CD4-positive, CD25-positive, alpha-beta regulatory T cell (primary cell): ENCODE results near the gene FAM83F. TPM values are rescaled to one million over a fixed set of nuclear protein-coding genes. Genes with fewer than 3 reads are reported as not detected.
A peak's percentile ranks its signal among the peaks of the same experiment; 100 is the strongest.

Source experiments
- ATAC-seq, 2 donors: fragments of 150-1000 bp; cut with Tn5 transposase; one replicate each; pipeline ENCODE4 v1.10.0; 2021; ENCODE audit warnings: low read depth in 2 of 2, moderate number of reproducible peaks in 2 of 2, moderate library complexity in 1 of 2
- DNase-seq, 3 donors: peaks; one replicate each; pipeline versions ENCODE4 v3.0.0 to v3.0.0-alpha.2; 2012 to 2022; ENCODE audit warnings: mixed read lengths in 1 of 3
- H3K27ac ChIP-seq: one replicate; pipeline ENCODE4 v1.7.0; 2013; ENCODE audit warnings: mild to moderate bottlenecking, low read length; ENCODE audit not compliant: insufficient read depth, poor library complexity, severe bottlenecking
- H3K27me3 ChIP-seq: one replicate; pipeline ENCODE4 v1.7.0; 2013; ENCODE audit warnings: low read length; ENCODE audit not compliant: control insufficient read depth, insufficient read depth
- H3K36me3 ChIP-seq: one replicate; pipeline ENCODE4 v1.7.0; 2013; ENCODE audit warnings: mild to moderate bottlenecking, low read length, moderate library complexity; ENCODE audit not compliant: control insufficient read depth, insufficient read depth
- H3K4me1 ChIP-seq: 2 replicates; pipeline ENCODE4 v1.7.0; 2013; ENCODE audit warnings: mild to moderate bottlenecking, low read length; ENCODE audit not compliant: insufficient read depth, control insufficient read depth, poor library complexity, severe bottlenecking
- H3K4me3 ChIP-seq: one replicate; pipeline ENCODE4 v1.7.0; 2013; ENCODE audit warnings: low read depth, mild to moderate bottlenecking, low read length, moderate library complexity
- H3K9me3 ChIP-seq, 2 experiments: 1 replicate in 1 of 2; 2 replicates in 1 of 2; pipeline ENCODE4 v1.7.0; 2013; ENCODE audit warnings: low read length in 2 of 2, mild to moderate bottlenecking in 1 of 2, moderate library complexity in 1 of 2; ENCODE audit not compliant: control insufficient read depth in 2 of 2
- H3K27ac Mint-ChIP-seq, 3 donors: one replicate each; pipeline ENCODE4 v1.8.0; 2020 to 2022; ENCODE audit warnings: mild to moderate bottlenecking in 3 of 3, mixed read lengths in 3 of 3, moderate library complexity in 2 of 3
- H3K27me3 Mint-ChIP-seq: one replicate; pipeline ENCODE4 v1.8.0; 2022; ENCODE audit warnings: mild to moderate bottlenecking, mixed read lengths
- H3K36me3 Mint-ChIP-seq: one replicate; pipeline ENCODE4 v1.8.0; 2020; ENCODE audit warnings: mixed read lengths
- H3K4me1 Mint-ChIP-seq, 4 donors: one replicate each; pipeline ENCODE4 v1.8.0; 2020 to 2022; ENCODE audit warnings: mixed read lengths in 4 of 4, mild to moderate bottlenecking in 1 of 4
- H3K4me3 Mint-ChIP-seq, 4 donors: one replicate each; pipeline ENCODE4 v1.8.0; 2020 to 2022; ENCODE audit warnings: mild to moderate bottlenecking in 4 of 4, mixed read lengths in 4 of 4, moderate library complexity in 3 of 4
- H3K9me3 Mint-ChIP-seq, 7 donors: one replicate each; pipeline ENCODE4 v1.8.0; 2020 to 2022; ENCODE audit warnings: mixed read lengths in 7 of 7, mild to moderate bottlenecking in 3 of 7, moderate library complexity in 2 of 7
- polyA plus RNA-seq, 4 donors: library from polyadenylated mRNA; unstranded; fragments of 300-500 nt; fragmentation: Illumina TruSeq; gene quantifications; one replicate each; pipeline ENCODE4 v1.2.3, GENCODE V29; 2021
- total RNA-seq: library from RNA; stranded (reverse); gene quantifications from one replicate; pipeline ENCODE4 v1.2.3, GENCODE V29; 2022

The FAM83F gene
- total and polyA plus RNA-seq, 5 donors from 2014 or later: 0.01 to 3.2 (median 0.04) TPM; not detected in 1

DNA sequence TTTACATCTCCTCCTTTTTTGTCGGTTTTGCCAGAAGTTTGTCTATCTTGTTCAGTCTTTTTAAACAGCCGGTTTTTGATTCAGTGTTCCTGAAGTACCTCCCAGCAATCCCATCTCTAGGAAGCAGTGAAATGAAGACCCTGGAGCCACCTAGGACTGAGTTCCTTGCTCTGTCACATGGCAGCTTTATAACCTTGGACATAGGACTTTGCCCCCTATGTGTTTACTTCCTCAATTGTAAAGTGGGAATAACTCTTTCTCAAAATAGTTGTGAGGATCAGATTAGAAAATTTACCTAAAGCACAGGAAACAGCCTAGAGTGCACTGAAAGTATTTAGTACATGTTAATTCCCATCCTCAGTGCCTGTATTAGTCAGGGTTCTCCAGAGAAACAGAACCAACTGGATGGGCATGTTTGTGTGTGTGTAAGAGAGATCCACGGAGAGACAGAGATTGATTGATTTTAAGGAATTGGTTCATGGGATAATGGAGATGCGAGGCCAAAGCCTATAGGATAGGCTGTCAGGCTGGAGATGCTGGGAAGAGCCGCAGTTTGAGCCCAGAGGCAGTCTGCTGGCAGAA, 20.0 kb downstream of the FAM83F start:
- peaks cover 0 to 3% (median 0%) of the 10 kb centered on the region in 7 donors for H3K9me3 Mint-ChIP-seq
- H3K9me3 ChIP-seq: no peaks in the 10 kb centered on the region
- H3K4me1 Mint-ChIP-seq: peaks cover 0 to 10% (median 6%) of the 10 kb centered on the region in 4 donors

DNA sequence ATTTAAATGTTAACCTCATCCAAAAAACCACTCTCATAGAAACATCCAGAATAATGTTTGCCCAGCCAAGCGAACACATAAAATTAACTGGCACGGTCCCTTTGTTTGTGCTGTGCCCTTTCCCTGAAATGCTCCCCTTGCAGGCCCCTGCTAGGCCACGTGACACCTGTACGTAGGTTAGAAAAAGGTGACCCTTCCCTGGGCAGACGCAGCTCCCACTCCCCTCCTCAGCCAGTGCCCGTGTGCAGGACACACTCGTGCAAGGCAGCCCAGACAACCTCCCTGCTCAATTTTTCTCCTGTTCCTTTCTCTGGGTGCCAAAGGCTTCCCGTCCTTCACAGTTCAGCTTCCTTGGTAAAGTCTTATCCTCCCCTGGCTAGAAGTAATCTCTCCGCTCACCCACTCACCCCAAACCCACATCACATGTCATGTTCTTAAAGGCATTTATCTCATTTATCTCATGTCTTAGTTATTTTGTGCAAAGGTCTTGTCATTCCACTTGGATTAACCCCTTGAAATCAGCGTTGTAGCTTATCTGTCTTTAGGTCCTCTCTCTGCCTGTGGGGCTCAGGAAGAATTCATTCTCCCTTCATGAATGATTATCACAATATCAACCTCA, 20.7 kb downstream of the FAM83F start:
- Mint-ChIP-seq H3K4me3 (no peak overlapping the region), H3K27ac (peak overlapping the region in 1 of 3 donors; percentile 54), H3K4me1 (peaks cover 0 to 7% (median 2%) of the 10 kb centered on the region in 4 donors), H3K36me3 (no peaks in the 10 kb centered on the region), H3K27me3 (peaks cover 26% of the 10 kb centered on the region), H3K9me3 (peaks cover 0 to 3% (median 0%) of the 10 kb centered on the region in 7 donors)
- ATAC-seq: no peak
- H3K27ac ChIP-seq: no peak overlapping the region
- no peaks in the 10 kb centered on the region for H3K9me3 ChIP-seq
- H3K4me3 ChIP-seq: no peak overlapping the region
- no peaks in the 10 kb centered on the region for H3K27me3 ChIP-seq
- H3K36me3 ChIP-seq: no peaks in the 10 kb centered on the region
- no peaks in the 10 kb centered on the region for H3K4me1 ChIP-seq
- DNase-seq: no peak

More for the DNA sequence above, 20.0 kb downstream of the FAM83F start:
- no peak overlapping the region for H3K4me3 Mint-ChIP-seq
- no peak for ATAC-seq
- Histone ChIP-seq H3K4me3 (no peak overlapping the region), H3K36me3 (no peaks in the 10 kb centered on the region), H3K27me3 (no peaks in the 10 kb centered on the region), H3K4me1 (no peaks in the 10 kb centered on the region), H3K27ac (no peak overlapping the region)
- no peaks in the 10 kb centered on the region for H3K36me3 Mint-ChIP-seq
- H3K27ac Mint-ChIP-seq: no peak overlapping the region
- H3K27me3 Mint-ChIP-seq: peaks cover 28% of the 10 kb centered on the region
- no peak for DNase-seq

DNA sequence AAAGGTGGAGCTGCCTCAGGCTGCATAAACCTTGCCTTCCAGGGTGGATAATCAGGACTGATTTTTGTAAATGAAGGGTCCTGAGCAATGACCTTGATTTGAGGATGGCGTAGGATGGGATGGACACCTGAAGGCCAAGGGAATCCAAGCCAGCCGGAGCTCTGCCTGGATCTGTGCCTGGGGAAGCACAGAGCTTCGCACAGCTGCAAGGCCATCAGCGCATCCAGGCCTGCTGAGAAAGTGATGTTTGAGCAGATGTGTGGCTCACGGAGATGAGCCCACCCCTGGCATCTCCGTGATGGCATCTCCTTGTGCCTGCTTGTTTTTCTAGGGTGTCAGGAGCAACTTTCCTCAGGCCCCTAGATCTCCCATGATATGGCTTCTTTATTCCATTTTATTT, 23.3 kb downstream of the FAM83F start:
- Mint-ChIP-seq H3K4me1 (peaks cover 0 to 4% (median 0%) of the 10 kb centered on the region in 4 donors), H3K27me3 (peaks cover 16% of the 10 kb centered on the region), H3K4me3 (no peak overlapping the region), H3K27ac (no peak overlapping the region), H3K36me3 (no peaks in the 10 kb centered on the region), H3K9me3 (peaks cover 0 to 3% (median 0%) of the 10 kb centered on the region in 7 donors)
- ATAC-seq (no peak), DNase-seq (no peak)
- Histone ChIP-seq H3K4me1 (no peaks in the 10 kb centered on the region), H3K27ac (no peak overlapping the region), H3K27me3 (no peaks in the 10 kb centered on the region), H3K9me3 (no peaks in the 10 kb centered on the region), H3K36me3 (no peaks in the 10 kb centered on the region), H3K4me3 (no peak overlapping the region)

DNA sequence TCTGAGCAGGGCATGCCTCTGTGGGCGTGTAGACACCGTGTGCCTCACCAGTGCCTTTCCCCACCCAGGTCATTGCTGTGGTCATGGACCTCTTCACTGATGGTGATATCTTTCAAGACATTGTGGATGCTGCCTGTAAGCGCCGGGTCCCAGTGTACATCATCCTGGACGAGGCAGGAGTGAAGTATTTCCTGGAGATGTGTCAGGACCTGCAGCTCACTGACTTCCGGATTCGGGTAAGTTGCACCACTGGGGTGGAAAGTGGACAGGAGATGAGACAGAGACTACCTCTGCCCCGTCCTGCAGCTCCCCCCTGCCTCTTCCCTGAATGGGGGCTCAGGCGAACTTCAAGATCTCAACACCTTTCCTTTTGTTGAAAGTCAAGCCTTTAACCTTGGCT, 24.3 kb downstream of the FAM83F start:
- H3K27me3 Mint-ChIP-seq: peaks cover 13% of the 10 kb centered on the region
- DNase-seq (no peak), ATAC-seq (no peak)
- no peak overlapping the region for H3K27ac Mint-ChIP-seq
- no peaks in the 10 kb centered on the region for H3K36me3 ChIP-seq
- no peaks in the 10 kb centered on the region for H3K4me1 ChIP-seq
- H3K4me3 ChIP-seq: no peak overlapping the region
- no peak overlapping the region for H3K4me3 Mint-ChIP-seq
- peaks cover 0 to 3% (median 0%) of the 10 kb centered on the region in 7 donors for H3K9me3 Mint-ChIP-seq
- H3K9me3 ChIP-seq: no peaks in the 10 kb centered on the region
- peaks cover 0 to 4% (median 0%) of the 10 kb centered on the region in 4 donors for H3K4me1 Mint-ChIP-seq
- no peak overlapping the region for H3K27ac ChIP-seq
- no peaks in the 10 kb centered on the region for H3K36me3 Mint-ChIP-seq
- no peaks in the 10 kb centered on the region for H3K27me3 ChIP-seq

GRCh38 chr22:40020956-40021355, 26.2 kb downstream of the FAM83F start:
- Mint-ChIP-seq H3K27ac (no peak overlapping the region), H3K9me3 (no peaks in the 10 kb centered on the region), H3K36me3 (no peaks in the 10 kb centered on the region), H3K4me3 (no peak overlapping the region), H3K27me3 (peaks cover under 1% of the 10 kb centered on the region), H3K4me1 (peaks cover 0 to 5% (median 0%) of the 10 kb centered on the region in 4 donors)
- no peak overlapping the region for H3K4me3 ChIP-seq
- H3K4me1 ChIP-seq: peaks cover 4% of the 10 kb centered on the region
- H3K36me3 ChIP-seq: no peaks in the 10 kb centered on the region
- no peaks in the 10 kb centered on the region for H3K9me3 ChIP-seq
- H3K27ac ChIP-seq: no peak overlapping the region
- DNase-seq: no peak
- no peak for ATAC-seq
- H3K27me3 ChIP-seq: no peaks in the 10 kb centered on the region

- H3K27ac ChIP-seq: no peak overlapping the region
- H3K27me3 ChIP-seq: no peaks in the 10 kb centered on the region
- peaks cover 4% of the 10 kb centered on the region for H3K4me1 ChIP-seq
- Mint-ChIP-seq H3K4me3 (no peak overlapping the region), H3K27ac (no peak overlapping the region), H3K36me3 (no peaks in the 10 kb centered on the region), H3K27me3 (no peaks in the 10 kb centered on the region), H3K9me3 (no peaks in the 10 kb centered on the region), H3K4me1 (peaks cover 0 to 5% (median 0%) of the 10 kb centered on the region in 4 donors)
- H3K4me3 ChIP-seq: no peak overlapping the region
- ATAC-seq (no peak), DNase-seq (no peak)
- H3K9me3 ChIP-seq: no peaks in the 10 kb centered on the region
- no peaks in the 10 kb centered on the region for H3K36me3 ChIP-seq
These were observed 26.7 kb downstream of the FAM83F start for GRCh38 chr22:40021401-40022000.

DNA sequence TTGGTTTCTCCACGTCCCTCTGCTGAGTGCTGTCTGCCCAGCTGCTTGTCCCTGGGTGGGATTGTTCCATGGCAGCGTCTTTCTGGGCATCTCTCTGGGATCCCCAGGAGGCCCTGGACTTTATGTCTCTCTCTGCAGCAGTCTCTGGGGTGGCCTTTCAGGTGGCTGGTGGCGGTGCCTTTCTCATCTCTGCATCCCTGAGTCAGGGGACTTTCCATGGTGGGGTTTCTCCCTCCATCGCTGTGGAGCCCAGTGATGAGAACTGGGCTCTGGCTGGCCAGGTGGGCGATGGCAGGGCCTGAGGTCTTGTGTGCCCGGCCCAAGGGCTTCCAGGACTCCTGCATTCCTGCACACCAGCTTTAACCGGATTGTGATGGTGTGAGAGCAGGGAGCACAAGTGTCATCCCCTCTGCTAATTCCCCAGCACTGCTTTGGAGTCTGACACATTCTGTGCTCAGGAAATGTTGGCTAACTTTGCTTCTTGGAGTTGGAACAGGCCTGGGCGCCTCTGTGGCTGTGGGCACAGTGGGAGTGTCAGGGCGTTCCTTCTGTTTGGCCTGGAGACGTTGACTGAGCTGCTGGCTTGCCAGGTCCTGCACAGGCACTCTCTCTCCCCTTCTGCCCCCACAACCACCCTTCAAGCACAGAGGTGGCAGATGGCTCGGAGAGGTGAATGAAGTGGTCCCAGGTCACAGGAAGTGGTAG, 27.9 kb downstream of the FAM83F start:
- H3K27ac Mint-ChIP-seq: no peak overlapping the region
- no peaks in the 10 kb centered on the region for H3K9me3 Mint-ChIP-seq
- ATAC-seq (no peak), DNase-seq (no peak)
- Histone ChIP-seq H3K4me3 (no peak overlapping the region), H3K27me3 (no peaks in the 10 kb centered on the region), H3K4me1 (peaks cover 4% of the 10 kb centered on the region), H3K36me3 (no peaks in the 10 kb centered on the region), H3K9me3 (no peaks in the 10 kb centered on the region), H3K27ac (no peak overlapping the region)
- no peak overlapping the region for H3K4me3 Mint-ChIP-seq
- H3K4me1 Mint-ChIP-seq: peaks cover 0 to 5% (median 2%) of the 10 kb centered on the region in 4 donors
- no peaks in the 10 kb centered on the region for H3K27me3 Mint-ChIP-seq
- H3K36me3 Mint-ChIP-seq: no peaks in the 10 kb centered on the region
